MM.1S (cell line): ENCODE data around the gene TMEM109.

Experiments used
- DNase-seq: peaks from one replicate; pipeline ENCODE4 v3.0.0-alpha.2; 2015
- H2AFZ ChIP-seq: fragments of 300-600 bp; sonication (generic); 2 replicates; pipeline ENCODE4 v1.6.0; 2016; ENCODE audit warnings: antibody characterized with exemption, low read length
- H3F3A ChIP-seq: fragments of 300-600 bp; sonication (generic); 2 replicates; pipeline ENCODE4 v1.6.1; 2016; ENCODE audit warnings: mild to moderate bottlenecking, antibody characterized with exemption, low read length, moderate library complexity, mixed read lengths; ENCODE audit not compliant: insufficient read depth
- H3K27ac ChIP-seq: fragments of 300-600 bp; sonication (generic); 2 replicates; pipeline ENCODE4 v1.5.1; 2016; ENCODE audit warnings: mild to moderate bottlenecking, low read length
- H3K27me3 ChIP-seq: fragments of 300-600 bp; sonication (generic); replicated peaks from 2 replicates; pipeline ENCODE4 v1.6.0; 2016; ENCODE audit warnings: low read length; ENCODE audit not compliant: insufficient read depth
- H3K36me3 ChIP-seq: fragments of 300-600 bp; sonication (generic); replicated peaks from 2 replicates; pipeline ENCODE4 v1.6.1; 2016; ENCODE audit warnings: mild to moderate bottlenecking, low read length, mixed read lengths; ENCODE audit not compliant: insufficient read depth
- H3K4me1 ChIP-seq: fragments of 300-600 bp; sonication (generic); 2 replicates; pipeline ENCODE4 v1.6.1; 2016; ENCODE audit warnings: low read length, mixed read lengths
- H3K4me2 ChIP-seq: fragments of 300-600 bp; sonication (generic); 2 replicates; pipeline ENCODE4 v1.6.0; 2016; ENCODE audit warnings: low read depth, low read length
- H3K4me3 ChIP-seq: fragments of 300-600 bp; sonication (generic); 2 replicates; pipeline ENCODE4 v1.5.1; 2016; ENCODE audit warnings: low read length, mixed read lengths
- H3K79me2 ChIP-seq: fragments of 300-600 bp; sonication (generic); 2 replicates; pipeline ENCODE4 v1.6.1; 2016; ENCODE audit warnings: mixed run types, low read length, mixed read lengths
- H3K9ac ChIP-seq: fragments of 300-600 bp; sonication (generic); 2 replicates; pipeline ENCODE4 v1.6.1; 2016; ENCODE audit warnings: low read length, mixed read lengths
- H3K9me2 ChIP-seq: fragments of 300-600 bp; sonication (generic); replicated peaks from 2 replicates; pipeline ENCODE4 v1.6.1; 2016; ENCODE audit warnings: mild to moderate bottlenecking, low read length, mixed read lengths; ENCODE audit not compliant: insufficient read depth
- H3K9me3 ChIP-seq: fragments of 300-600 bp; sonication (generic); replicated peaks from 2 replicates; pipeline ENCODE4 v1.6.1; 2016; ENCODE audit warnings: mild to moderate bottlenecking, low read length, mixed read lengths; ENCODE audit not compliant: insufficient read depth
- H4K20me1 ChIP-seq: fragments of 300-600 bp; sonication (generic); 2 replicates; pipeline ENCODE4 v1.6.1; 2016; ENCODE audit warnings: mild to moderate bottlenecking, low read length, moderate library complexity, mixed read lengths; ENCODE audit not compliant: insufficient read depth
- EZH2 ChIP-seq: fragments of 300-600 bp; sonication (generic); optimal IDR thresholded peaks from 2 replicates; pipeline ENCODE3; 2017; ENCODE audit warnings: low read depth, mild to moderate bottlenecking, antibody characterized with exemption, low read length, mixed read lengths
- EZH2phosphoT487 ChIP-seq: fragments of 300-600 bp; sonication (generic); IDR thresholded peaks from 2 replicates; pipeline ENCODE4 v1.6.1; 2018; ENCODE audit warnings: antibody characterized with exemption, low read length
- TF ChIP-seq, protein P1 (sequence below): fragments of 300-600 bp; sonication (generic); IDR thresholded peaks from 2 replicates; pipeline ENCODE4 v1.5.1; 2016; ENCODE audit warnings: antibody characterized with exemption, low read length, mixed read lengths

Gene TMEM109

DNA sequence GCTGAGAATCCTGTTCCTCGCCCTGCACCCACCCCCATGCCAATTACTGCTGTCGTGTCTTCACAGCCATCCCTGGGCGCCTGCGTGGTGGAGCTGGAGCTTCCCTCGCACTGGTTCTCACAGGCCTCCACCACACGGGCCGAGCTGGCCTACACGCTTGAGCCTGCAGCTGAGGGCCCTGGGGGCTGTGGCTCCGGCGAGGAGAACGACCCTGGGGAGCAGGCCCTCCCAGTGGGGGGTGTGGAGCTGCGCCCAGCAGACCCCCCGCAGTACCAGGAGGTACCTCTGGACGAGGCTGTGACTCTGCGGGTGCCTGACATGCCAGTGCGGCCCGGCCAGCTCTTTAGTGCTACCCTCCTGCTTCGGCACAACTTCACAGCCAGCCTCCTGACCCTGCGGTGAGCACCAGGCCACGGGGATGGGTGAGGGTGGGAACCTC, 14.6 kb downstream of the TMEM109 start:
- H2AFZ ChIP-seq: no peak overlapping the region
- H3K9me3 ChIP-seq: no peaks in the 10 kb centered on the region
- H3K4me2 ChIP-seq: no peak overlapping the region
- H4K20me1 ChIP-seq: 0 out of 2 replicates have a peak, but pooled peaks cover under 1% of the 10 kb centered on the region
- no peaks in the 10 kb centered on the region for H3K9me2 ChIP-seq
- no peaks in the 10 kb centered on the region for H3K36me3 ChIP-seq
- no peak overlapping the region for H3K4me3 ChIP-seq
- no peak overlapping the region for H3K27ac ChIP-seq
- H3F3A ChIP-seq: peaks cover 4% of the 10 kb centered on the region; the same call in 1 of the 2 replicates
- no peaks in the 10 kb centered on the region for H3K79me2 ChIP-seq
- H3K27me3 ChIP-seq: peaks cover 26% of the 10 kb centered on the region
- H3K4me1 ChIP-seq: no peaks in the 10 kb centered on the region
- TF ChIP-seq EZH2phosphoT487 (no peak), EZH2 (no peak)
- TF ChIP-seq, protein P1, sequence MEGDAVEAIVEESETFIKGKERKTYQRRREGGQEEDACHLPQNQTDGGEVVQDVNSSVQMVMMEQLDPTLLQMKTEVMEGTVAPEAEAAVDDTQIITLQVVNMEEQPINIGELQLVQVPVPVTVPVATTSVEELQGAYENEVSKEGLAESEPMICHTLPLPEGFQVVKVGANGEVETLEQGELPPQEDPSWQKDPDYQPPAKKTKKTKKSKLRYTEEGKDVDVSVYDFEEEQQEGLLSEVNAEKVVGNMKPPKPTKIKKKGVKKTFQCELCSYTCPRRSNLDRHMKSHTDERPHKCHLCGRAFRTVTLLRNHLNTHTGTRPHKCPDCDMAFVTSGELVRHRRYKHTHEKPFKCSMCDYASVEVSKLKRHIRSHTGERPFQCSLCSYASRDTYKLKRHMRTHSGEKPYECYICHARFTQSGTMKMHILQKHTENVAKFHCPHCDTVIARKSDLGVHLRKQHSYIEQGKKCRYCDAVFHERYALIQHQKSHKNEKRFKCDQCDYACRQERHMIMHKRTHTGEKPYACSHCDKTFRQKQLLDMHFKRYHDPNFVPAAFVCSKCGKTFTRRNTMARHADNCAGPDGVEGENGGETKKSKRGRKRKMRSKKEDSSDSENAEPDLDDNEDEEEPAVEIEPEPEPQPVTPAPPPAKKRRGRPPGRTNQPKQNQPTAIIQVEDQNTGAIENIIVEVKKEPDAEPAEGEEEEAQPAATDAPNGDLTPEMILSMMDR: no peak
- no peak overlapping the region for H3K9ac ChIP-seq
- DNase-seq: no peak

DNA sequence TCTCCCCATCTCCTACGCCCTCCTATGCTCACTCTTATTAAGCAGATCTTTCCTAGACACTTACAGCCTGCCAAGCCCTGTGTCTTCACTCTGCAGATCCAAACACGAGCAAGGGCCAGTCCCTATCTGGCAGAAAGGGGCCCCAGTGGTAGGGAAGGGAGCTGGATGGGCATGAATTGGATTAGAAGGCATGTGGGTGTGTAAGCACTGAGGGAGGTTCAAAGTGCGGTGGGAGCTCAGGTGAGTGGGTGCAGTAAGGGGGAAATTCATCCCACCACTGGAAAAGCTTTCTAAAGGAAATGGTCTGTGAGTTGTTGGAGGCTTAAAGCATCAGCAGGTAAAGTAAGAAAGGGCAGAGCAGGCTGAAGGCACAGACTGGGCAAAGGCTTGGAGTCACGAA, 15.8 kb downstream of the TMEM109 start:
- Histone ChIP-seq H3K79me2 (no peaks in the 10 kb centered on the region), H2AFZ (no peak overlapping the region), H3K9me3 (no peaks in the 10 kb centered on the region), H3K9ac (no peak overlapping the region), H3K9me2 (no peaks in the 10 kb centered on the region), H3K27me3 (peaks cover 27% of the 10 kb centered on the region), H3K36me3 (no peaks in the 10 kb centered on the region), H3K4me3 (no peak overlapping the region), H3K4me1 (no peaks in the 10 kb centered on the region), H3K27ac (no peak overlapping the region), H4K20me1 (no peaks in the 10 kb centered on the region), H3K4me2 (no peak overlapping the region), H3F3A (peaks cover 4% of the 10 kb centered on the region; the same call in 1 of the 2 replicates)
- no peak for TF ChIP-seq EZH2
- TF ChIP-seq, protein P1: no peak
- TF ChIP-seq EZH2phosphoT487: no peak
- DNase-seq: no peak

DNA sequence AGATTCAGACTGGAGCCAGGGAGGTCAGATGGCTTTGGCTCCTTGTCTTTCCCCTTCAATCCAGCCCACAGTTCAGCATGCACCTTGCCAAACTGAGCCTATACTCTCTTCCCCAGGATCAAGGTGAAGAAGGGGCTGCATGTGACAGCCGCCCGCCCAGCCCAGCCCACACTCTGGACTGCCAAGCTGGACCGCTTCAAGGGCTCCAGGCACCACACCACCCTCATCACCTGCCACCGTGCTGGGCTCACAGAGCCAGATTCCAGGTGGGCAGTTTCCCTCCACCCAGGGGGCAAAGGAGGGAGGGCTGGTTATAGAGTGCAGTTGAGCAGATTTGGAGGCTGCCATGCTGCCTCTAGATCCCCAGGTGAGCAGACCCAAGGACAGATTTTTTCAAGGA, 16.4 kb downstream of the TMEM109 start:
- no peaks in the 10 kb centered on the region for H4K20me1 ChIP-seq
- H3K9ac ChIP-seq: no peak overlapping the region
- DNase-seq: no peak
- peaks cover 27% of the 10 kb centered on the region for H3K27me3 ChIP-seq
- no peak overlapping the region for H3K4me2 ChIP-seq
- no peaks in the 10 kb centered on the region for H3K36me3 ChIP-seq
- peaks cover 2% of the 10 kb centered on the region; the same call in 1 of the 2 replicates for H3F3A ChIP-seq
- H2AFZ ChIP-seq: no peak overlapping the region
- H3K4me3 ChIP-seq: no peak overlapping the region
- H3K4me1 ChIP-seq: no peaks in the 10 kb centered on the region
- H3K9me2 ChIP-seq: no peaks in the 10 kb centered on the region
- H3K9me3 ChIP-seq: no peaks in the 10 kb centered on the region
- TF ChIP-seq EZH2 (no peak), EZH2phosphoT487 (no peak)
- TF ChIP-seq, protein P1: no peak
- no peak overlapping the region for H3K27ac ChIP-seq
- H3K79me2 ChIP-seq: no peaks in the 10 kb centered on the region
